H1 (cell line): ENCODE data around the gene JUN. TPM values are rescaled to one million over a fixed set of nuclear protein-coding genes. Genes with fewer than 3 reads are reported as not detected.

Experiments used
- CHD7 ChIP-seq: fragments of 300-600 bp; sonication (generic); IDR thresholded peaks from 2 replicates; pipeline ENCODE4 v1.7.1; 2012; ENCODE audit warnings: low read length, moderate library complexity, mild to moderate bottlenecking, inconsistent platforms; ENCODE audit not compliant: insufficient replicate concordance
- polyA plus RNA-seq, 7 experiments: library from polyadenylated mRNA; depleted of rRNA in 3 of 7; stranded (reverse) in 5 of 7; unstranded in 2 of 7; fragments of >200 nt in 5 of 7; fragments of 200-250 nt in 2 of 7; gene quantifications; 1 replicate in 5 of 7; 2 replicates in 1 of 7; 4 replicates in 1 of 7; pipeline versions ENCODE4 v1.2.1 to v1.2.3, GENCODE V29; 2011 to 2013; ENCODE audit warnings: missing spikeins in 2 of 7, mixed read lengths in 2 of 7
- total RNA-seq: library from RNA; stranded (reverse); fragmentation: NEBNext Ultra II Directional; extraction: Animal tissue kit (Norgen Biotek cat#: 25700); gene quantifications from 2 replicates; pipeline ENCODE4 v1.2.1, GENCODE V29; 2021

Gene JUN
- total and polyA plus RNA-seq, 2 of the 8 experiments (the other 6 are each of a cell fraction or from before 2014, with no cell fraction given): 4.4 to 10.9 TPM

GRCh38 chr1:58794585-58794984 lies 10.7 kb upstream of the JUN start (continued):
- no peak for TF ChIP-seq CHD7
- TF ChIP-seq, all 59 proteins: peak for 0
